HG03196 (cell line): ENCODE results near the gene MAST2.

Source experiments
- ATAC-seq: cut with Tn5 transposase; IDR thresholded peaks from one replicate; pipeline ENCODE4 v1.9.1; 2021; ENCODE audit not compliant: unreplicated experiment

MAST2 gene

DNA sequence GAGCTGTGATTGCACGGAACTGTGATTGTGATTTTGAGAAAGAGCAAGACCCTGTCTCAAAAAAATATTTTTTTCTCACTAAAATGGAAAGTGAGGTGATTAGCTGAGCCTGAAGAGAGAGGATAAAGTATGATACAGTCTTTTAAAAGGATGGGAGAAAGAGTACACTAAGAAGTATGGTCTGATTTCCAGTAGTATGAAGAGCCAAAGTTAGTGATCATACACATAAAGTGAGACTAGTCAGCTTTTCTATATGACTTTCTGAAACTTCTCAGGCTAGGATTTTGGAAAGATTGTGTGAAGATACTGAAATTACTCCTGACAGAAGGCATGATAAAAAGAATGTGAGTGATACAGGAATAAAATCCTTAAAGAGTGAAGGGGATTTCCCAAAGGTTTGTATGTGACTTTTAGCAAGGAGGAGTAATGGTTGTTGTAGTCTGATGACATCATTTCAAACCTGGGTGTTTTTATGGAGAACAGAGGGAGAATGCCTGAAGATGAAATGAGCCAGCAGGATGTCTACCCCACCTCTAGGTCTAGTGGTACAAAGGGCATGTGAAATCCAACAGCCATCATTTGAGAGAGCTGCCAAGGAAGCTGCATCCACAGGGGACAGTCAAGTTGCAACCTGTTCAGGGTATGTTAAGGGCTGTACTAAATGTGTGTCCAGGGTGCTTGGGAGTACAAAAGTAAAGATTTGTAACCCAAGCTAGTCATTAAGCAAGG lies 171.3 kb downstream of the MAST2 start:
- ATAC-seq: no peak

DNA sequence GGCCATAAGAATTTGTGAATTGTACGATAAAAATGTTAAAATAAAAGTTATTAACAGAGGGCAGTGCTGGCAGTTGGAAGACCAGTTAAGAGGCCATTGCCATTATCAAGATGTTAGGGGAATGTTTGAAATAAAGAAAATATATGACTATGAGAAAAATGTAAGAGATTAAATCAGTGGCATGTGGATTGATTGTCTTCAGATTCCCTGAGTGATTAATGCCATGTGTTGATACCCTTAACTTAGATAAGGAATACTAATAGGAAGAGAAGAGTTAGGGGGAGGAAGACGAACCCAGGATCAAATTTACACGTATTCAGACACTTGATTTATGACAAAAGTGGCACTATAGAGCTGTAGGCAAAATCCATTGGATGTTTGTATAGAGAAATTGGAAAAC lies 173.2 kb downstream of the MAST2 start:
- ATAC-seq: no peak

DNA sequence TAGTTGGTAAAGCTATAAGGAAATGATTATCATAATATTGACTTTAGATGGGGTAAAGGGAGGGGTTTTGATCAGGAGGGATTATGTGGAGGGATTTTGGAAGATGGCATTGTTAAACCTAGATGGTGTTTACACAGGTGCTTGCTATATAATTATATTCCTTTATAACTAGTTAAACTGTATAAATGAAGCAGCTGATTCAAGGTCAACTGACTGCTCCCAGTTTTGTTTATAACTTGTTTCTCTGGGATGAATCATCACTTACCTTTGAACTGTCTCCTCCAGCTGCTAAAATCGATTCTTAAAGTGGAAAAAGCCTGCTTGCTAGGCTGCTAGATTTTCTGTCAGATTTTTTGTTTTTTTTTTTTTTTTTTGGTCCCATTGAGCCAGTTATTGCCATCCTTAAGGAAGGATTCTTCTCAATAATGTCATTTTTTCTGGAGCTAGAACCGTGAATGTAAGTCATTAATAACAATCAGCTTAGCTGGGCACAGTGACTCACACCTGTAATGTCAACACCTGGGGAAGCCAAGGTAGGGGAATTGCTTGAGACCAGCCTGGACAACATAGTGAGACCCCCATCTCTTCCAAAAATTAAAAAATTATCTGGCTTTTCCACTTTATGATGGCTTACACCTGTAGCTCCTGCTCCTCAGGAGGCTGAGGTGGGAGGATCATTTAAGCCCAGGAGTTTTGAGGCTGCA lies 175.8 kb downstream of the MAST2 start:
- no peak for ATAC-seq

DNA sequence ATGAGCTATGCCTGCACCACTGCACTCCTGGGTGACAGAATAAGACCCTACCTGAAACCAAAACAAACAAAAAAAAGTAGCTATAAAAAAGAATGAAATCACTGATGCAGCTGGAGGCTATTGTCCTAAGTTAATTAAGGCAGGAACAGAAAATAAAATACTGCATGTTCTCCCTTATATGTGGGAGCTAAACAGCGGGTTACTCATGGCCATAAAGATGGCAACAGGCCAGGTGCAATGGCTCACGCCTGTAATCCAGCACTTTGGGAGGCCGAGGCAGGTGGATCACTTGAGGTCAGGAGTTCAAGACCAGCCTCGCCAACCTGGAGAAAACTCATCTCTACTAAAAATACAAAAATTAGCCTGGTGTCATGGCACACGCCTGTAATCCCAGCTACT lies 176.4 kb downstream of the MAST2 start:
- ATAC-seq: no peak

DNA sequence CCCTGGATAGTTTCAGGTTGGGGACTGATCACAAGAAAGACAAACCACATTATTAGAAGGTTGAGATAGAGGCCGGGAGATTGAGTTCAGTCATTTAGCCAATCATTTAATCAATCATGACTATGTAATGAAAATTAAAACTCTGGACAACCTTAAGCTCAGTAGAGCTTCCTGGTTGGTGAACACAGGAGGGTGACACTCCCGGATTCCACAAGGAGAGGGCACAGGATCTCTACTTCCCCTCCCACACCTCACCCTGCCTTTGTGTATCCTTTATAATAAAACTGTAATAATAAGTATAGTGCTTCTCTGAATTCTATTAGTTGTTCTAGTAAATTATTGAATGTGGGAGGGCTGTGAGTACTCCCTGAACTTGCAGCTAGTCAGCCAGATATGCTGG lies 178.9 kb downstream of the MAST2 start:
- ATAC-seq: no peak

DNA sequence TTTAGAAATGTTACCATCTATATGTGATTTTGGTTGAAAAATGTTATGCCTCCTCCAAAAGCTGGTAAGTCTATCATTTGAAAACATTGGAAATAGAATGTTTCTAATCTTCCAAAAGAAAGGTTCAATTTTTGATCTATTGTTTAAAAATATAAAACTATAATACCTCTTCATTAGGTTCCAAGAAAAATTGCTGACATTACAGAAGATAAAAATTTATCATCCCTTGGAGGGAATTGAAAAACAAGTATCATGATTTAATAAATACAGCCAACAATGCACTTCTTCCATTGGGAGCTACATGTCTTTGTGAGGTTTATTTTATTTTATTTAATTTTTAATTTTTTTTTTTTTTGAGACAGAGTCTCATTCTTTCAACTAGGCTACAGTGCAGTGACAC lies 180.6 kb downstream of the MAST2 start:
- no peak for ATAC-seq

DNA sequence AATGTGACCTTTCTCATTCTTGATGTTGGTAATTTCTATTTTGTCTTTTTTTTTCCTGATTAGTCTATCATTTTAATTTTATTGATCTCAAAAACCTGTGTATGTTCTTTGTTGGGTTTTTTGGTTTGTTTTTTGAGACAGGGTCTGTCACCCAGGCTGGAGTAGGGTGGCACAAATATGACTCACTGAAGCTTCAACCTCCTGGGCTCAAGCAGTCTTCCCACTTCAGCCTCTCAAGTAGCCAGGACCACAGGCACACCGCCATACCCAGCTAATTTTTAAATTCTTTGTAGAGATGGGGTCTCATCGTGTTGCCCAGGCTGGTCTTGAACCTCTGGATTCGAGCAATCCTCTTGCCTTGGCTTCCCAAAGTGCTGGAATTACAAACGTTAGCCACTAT lies 183.8 kb downstream of the MAST2 start:
- ATAC-seq: no peak

DNA sequence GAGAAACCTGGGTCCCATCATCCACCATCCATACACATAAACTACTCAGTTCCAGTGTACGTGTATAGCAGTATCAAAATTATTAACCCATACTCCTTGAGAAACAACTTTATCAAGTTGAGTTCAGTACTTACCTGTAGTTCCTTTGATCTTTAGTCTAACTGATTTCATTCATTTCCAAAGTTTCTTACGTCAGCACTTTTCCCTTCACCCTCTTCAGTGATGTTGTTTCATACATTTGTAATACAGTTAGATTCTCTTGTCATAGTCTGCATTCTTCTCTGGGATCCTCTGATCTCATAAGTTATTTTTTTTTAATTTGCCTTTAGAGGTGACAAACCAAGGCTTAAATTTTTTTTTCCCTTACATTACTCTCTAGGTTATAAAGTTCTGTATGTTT lies 185.8 kb downstream of the MAST2 start:
- no peak for ATAC-seq

DNA sequence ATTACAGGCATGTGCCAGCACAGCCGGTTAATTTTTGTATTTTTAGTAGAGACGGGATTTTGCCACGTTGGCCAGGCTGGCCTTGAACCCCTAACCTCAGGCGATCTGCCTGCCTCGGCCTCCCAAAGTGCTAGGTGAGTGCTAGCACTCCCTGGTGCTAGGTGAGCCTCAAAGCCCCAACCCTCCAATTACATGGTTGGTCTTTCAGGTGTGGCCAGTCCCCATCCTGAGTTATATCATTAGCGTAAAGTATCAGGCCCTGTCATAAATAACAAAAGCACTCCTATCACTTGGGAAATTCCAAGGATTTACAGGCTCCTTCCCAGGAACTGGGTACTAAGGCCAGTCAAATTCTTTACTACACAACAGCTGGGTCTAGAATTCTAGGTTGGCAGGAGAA lies 191.0 kb downstream of the MAST2 start:
- ATAC-seq: no peak

DNA sequence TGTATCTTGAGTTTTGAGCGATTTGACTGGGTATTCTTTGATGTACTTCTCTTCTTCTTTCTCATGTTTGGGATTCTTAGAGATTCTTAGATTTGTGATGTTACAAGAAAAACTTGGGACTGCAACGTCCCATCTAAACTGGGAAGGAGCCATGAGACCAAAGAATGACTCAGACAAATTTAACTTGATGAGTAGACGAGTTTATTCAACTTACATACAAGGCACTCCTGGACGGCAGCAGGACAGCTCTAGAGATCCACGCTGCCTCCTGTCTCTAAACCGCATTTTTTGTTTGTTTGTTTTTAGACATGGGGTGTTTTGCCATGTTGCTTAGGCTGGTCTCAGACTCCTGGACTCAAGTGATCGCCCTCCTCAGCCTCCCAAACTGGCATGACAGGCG lies 191.9 kb downstream of the MAST2 start:
- ATAC-seq: no peak

DNA sequence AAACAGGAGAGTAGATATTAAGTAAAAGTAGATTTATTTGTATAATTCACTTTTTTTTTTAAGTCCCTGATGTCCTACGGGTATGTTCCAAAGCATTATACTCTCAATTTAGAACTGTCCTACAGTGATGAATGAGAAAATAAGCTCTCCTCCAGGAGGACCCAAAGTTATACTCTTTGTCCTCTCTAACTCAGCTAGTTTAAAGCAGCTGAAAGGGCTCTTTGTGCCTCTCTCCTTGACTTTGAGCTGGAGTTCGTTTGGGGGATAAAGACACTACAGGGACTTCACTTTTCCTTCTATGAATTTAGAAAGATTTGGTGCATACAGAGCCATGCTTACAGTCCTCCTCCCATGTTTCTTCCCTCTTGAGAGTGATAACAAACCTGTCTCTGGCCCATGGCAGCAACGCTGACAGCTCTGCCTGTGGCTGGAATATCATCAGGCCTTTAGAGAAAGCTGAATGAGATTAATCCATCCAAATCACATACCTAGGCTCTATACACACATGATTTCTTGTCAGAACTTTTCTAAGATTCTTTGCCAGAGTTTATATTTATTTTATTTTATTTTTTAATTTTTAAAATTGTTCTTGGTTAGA lies 194.7 kb downstream of the MAST2 start:
- ATAC-seq: no peak

DNA sequence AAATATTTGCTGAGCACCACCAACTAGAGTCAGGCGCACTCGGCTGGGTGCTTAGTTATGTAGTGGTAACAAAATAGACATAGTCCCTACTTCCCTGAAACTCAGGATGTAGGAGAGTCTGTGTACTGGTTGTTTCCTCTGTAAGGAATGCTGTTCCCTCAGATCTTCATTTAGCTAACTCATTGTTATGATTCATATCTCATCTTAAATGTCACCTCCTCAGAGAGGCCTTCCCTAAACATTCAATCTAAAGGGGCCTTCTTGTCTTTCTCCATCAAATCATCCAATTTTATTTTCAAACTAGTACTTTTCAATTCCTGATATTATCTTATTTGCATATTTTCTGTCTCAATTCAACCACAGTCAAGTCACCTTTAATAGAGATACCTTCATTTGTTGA lies 196.1 kb downstream of the MAST2 start:
- no peak for ATAC-seq

DNA sequence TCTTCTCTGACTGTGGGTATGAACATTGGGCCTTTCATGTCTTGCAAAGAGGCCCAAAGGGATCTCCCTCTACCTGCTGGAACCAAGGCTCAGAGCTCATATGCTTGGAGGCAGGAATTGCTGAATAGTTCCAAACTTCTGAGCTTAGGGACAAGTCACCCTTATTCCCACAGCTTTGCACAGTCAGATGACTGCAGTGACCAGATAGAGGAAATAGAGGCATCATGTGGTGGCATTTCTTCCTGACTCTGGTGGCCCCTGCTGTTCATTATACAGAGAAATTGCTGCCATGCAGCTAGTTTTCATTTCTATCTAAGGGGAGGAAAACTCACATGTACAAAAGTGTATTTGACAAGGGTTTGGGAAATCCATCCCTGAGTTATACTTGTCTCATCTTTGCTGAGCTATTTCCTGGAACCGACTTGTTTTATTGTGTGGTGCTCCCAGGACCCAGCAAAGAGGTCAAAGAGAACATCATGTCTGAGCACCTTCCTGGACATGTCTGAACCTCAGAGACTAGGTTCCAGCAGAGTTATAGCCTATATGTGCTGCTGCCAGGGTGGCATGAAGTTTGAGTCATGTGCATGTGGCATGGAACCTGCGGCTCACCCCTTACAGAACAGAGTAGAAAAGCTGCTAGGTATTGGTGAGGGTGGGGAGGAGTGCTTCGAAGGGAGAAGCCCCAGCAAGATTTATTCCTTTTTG lies 197.8 kb downstream of the MAST2 start:
- no peak for ATAC-seq

DNA sequence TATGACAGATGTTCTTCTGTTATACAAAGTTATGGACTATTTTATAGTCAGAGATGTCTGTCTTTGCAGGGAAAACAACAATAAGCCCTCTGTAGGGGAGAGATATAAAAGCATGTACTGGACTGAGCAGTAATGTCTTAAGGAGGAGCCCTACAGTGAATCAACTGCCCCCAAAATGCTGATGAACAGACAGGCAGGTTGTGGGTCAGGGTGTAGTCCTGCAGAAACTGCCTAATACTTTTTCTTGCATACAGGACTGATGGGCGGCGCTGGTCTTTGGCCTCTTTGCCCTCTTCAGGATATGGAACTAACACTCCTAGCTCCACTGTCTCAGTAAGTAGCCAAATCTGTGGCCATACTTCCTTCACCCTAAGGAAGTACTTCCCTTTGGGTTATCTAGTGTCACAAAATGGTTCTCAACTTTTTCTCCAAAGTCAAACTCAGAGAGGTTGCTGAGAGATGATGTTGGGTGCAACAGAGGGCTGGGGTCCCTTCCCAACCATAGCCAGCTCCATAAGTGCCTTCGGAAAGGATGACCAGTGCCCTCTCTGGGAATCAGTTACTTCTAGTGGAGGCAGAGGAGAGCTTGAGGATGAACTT lies 199.2 kb downstream of the MAST2 start:
- no peak for ATAC-seq

DNA sequence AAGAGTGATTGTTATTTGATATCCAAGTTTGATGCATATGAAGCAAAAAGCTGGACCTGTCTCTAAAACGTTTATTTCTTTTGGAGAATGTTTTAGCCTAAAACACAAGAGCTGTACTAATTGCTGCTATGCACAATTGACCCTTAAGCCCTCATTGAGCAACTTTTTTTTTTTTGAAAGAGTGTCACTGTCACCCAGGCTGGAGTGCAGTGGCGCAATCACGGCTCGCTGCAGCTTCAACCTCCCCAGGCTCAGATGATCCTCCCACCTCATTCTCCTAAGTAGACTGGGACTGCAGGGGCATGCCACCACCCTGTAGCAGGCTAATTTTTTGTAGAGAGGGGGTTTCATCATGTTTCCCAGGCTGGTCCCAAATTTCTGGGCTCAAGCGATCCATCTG lies 199.9 kb downstream of the MAST2 start:
- no peak for ATAC-seq

DNA sequence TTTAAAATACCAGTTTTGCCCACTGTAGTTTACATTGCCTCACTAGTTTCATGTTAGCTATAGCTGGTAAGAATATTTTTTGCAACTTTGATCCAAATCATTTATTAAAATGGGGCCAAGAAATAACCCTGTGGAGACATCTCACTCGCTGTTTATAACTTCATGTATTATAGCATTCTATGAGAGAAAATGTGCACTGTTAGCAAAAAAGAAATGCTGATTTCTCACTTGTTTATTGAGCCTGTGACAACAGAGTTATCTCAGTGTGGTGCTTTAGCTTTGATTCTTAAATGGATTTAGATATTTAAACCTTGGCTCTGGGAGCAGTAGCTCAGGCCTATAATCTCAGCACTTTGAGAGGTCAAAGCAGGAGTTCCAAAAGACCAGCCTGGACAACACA lies 201.1 kb downstream of the MAST2 start:
- no peak for ATAC-seq

DNA sequence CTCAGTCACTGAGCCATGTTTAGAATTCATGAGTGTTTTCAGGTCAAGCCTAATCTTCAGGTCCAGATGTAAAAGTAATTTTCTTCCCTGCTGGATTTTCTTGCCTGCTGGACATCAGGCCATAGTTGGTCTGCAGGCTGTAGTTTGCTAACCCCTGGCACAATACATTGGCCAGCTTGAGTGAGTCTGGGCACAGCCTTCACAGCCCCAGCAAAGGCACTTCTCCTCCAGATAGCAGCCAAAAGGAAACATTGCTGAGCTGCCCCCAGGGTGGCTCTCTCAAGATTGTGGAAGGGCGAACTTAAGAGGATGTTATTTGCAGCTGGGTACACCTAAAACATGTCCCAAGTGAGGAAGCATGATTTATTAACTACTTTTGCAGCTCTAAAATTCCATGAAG lies 202.2 kb downstream of the MAST2 start:
- no peak for ATAC-seq

DNA sequence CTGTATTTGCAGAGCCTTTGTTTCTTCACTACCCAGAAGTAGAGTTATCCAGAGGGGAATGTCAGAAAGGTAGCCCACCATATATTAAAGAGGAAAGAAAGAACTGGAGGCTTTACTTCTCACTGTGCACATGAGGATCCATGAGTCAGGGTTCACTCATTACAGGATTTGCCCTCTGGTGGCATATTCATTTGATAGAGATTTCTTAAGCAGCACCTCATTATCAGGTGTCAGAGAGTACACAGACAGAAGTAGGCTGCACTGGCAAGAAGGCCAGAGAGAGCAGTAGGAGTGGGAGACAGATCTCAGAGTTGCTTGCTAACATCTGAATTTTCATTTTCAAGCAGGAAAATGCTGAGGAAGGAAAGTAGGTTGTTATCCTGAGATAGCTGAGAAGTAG lies 205.2 kb downstream of the MAST2 start:
- ATAC-seq: no peak

DNA sequence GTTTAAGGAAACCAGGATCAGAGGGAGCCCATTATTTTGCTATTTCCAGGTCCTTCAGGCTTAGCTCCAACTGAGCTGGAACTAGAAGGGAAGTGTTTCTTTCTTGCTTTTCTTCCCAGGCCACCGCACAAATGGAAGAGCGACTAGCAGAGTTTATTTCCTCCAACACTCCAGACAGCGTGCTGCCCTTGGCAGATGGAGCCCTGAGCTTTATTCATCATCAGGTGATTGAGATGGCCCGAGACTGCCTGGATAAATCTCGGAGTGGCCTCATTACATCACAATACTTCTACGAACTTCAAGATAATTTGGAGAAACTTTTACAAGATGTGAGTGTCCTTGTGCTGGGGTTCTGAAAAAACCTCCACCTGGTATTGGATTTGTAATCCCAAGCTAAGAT lies 207.2 kb downstream of the MAST2 start:
- ATAC-seq: no peak

DNA sequence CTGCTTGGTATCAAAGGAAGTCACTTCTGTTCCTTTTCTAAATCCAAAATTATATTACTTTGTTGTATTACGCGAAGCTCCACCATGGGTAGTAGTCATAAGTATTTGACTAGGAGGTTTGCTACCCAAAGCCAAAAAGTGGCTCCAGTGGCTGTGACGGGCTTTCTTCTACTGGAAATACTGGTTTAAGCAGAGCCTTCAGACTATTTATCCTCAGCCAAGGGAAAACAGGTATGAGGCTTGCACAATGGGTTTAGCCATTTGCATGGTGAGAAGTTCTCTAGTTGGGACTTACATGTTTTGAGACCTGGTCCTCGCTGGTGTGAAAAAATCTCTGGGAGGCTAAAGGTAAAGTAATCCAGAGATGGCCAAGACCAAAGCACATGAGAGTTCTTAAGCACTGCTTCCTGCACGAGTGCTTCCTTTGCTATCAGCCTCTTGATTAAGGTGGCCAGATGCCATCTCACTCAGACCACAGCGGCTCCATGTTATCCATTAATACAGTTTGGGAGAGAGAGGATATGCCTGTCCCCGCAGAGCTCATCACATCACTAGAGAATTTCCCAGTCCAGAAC lies 207.8 kb downstream of the MAST2 start:
- ATAC-seq: no peak

DNA sequence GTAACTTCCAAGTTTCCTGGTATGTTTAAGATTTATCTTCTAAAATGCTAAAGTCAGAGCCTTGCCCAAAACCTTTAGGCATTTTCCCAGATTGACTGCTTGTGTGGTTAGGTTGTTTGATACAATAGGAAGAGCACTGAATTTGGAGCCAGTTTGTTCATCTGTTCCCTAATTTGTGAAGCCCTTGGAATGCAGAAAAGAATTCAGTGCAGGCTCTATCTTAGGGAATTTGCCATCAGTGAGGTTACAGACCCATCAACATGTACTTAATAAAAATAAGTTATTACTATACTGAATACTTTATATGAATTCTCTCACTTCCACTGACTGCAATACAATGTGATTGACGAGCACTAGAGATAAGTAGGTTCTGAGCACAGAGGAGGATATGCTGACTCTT lies 208.8 kb downstream of the MAST2 start:
- no peak for ATAC-seq
